Activated CD8-positive, alpha-beta memory T cell treated with anti-CD3 and anti-CD28 coated beads, Interleukin-2, amount 50 U/mL, for 1 hour (primary cell): Measurements from ENCODE around the gene ST3GAL3.

Experiments
- DNase-seq: peaks from one replicate; pipeline ENCODE4 v3.0.0-alpha.2; 2020; ENCODE audit errors: extremely low read depth

Gene ST3GAL3

GRCh38 chr1:43980255-43981134 is 273.2 kb downstream of the ST3GAL3 start:
- no peak for DNase-seq
